Activated CD8-positive, alpha-beta T cell treated with anti-CD3 and anti-CD28 coated beads, Interleukin-2, amount 10 ng/mL, durations not matched to agents 7 days and 5 days (primary cell): Measurements from ENCODE around the gene CD84. TPM values are rescaled to one million over a fixed set of nuclear protein-coding genes. Genes with fewer than 3 reads are reported as not detected.
"Not testable (repeated sequence)": the region's sequence is repeated elsewhere in the genome, so short reads cannot be mapped to it uniquely, and the experiment has no call there.

Experiments
- ATAC-seq: fragments of 150-1000 bp; cut with Tn5 transposase; one replicate; pipeline ENCODE4 v1.10.0; 2021; ENCODE audit warnings: moderate library complexity
- CTCF ChIA-PET: fragments of 350-600 bp; sonication (Branson Sonifier 250); formaldehyde crosslinking; loops from one replicate; lab custom pipeline; 2021; ENCODE audit warnings: antibody characterized with exemption; lab: Charles Lee
- POLR2A ChIA-PET: fragments of 350-600 bp; sonication (Branson Sonifier 250); formaldehyde crosslinking; loops from one replicate; lab custom pipeline; 2021; ENCODE audit warnings: antibody characterized with exemption; lab: Charles Lee
- DNase-seq: peaks from one replicate; pipeline ENCODE4 v3.0.0-alpha.2; 2020
- H3K27ac Mint-ChIP-seq: one replicate; pipeline ENCODE4 v1.8.0; 2021; ENCODE audit warnings: mild to moderate bottlenecking, mixed read lengths
- H3K27me3 Mint-ChIP-seq: one replicate; pipeline ENCODE4 v1.8.0; 2021; ENCODE audit warnings: low read depth, mixed read lengths
- H3K36me3 Mint-ChIP-seq: one replicate; pipeline ENCODE4 v1.8.0; 2021; ENCODE audit warnings: low read depth, mixed read lengths
- H3K4me1 Mint-ChIP-seq: one replicate; pipeline ENCODE4 v1.8.0; 2021; ENCODE audit warnings: low read depth, mixed read lengths
- H3K4me3 Mint-ChIP-seq: one replicate; pipeline ENCODE4 v1.8.0; 2021; ENCODE audit warnings: mild to moderate bottlenecking, mixed read lengths
- H3K9me3 Mint-ChIP-seq: one replicate; pipeline ENCODE4 v1.8.0; 2022; ENCODE audit warnings: mixed read lengths; ENCODE audit not compliant: insufficient read depth
- total RNA-seq, 2 experiments: library from RNA; stranded (reverse); gene quantifications; one replicate each; pipeline ENCODE4 v1.2.3, GENCODE V29; 2021

The CD84 gene, protein sequence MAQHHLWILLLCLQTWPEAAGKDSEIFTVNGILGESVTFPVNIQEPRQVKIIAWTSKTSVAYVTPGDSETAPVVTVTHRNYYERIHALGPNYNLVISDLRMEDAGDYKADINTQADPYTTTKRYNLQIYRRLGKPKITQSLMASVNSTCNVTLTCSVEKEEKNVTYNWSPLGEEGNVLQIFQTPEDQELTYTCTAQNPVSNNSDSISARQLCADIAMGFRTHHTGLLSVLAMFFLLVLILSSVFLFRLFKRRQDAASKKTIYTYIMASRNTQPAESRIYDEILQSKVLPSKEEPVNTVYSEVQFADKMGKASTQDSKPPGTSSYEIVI
- total RNA-seq: 10 to 100 TPM; 14.0 to 15.4 TPM

DNA sequence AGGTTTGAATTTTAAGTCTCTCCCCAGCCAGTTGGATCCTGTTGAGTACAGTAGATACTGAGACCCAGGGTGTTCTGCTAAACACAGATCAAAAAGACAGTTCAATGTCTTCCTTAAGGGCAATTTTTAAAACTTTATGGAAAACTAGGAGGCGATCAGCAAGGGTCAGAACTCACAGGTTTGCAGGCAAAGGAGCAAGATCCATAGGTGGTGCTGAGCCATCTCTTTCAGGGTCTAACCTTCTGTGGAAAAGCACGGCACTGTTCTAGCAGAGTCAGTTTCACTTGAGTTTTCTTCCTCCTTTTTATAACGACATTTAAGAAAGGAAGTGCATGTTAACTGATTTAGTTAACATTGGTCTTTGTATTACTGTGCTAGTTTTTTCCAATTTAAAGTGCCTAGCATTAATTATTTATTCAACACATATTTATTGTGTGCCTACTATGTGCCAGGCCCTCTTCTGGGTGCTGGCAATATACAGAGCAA lies at the start of gene CD84:
Gene CD84 (minus strand): TSS at position 281 of the 486 bp plus-strand sequence. CDS start 59 bp downstream, at position 222.
- Mint-ChIP-seq H3K4me1 (peaks cover 64% of the 10 kb centered on the region), H3K36me3 (peaks cover 24% of the 10 kb centered on the region), H3K27me3 (no peaks in the 10 kb centered on the region), H3K9me3 (peaks cover 11% of the 10 kb centered on the region), H3K4me3 (peak within 1 kb of the TSS; percentile 86), H3K27ac (peak within 1 kb of the TSS; percentile 93)
- ATAC-seq (peak; percentile 50), DNase-seq (no peak)
- ChIA-PET CTCF (interaction anchor here (0.9 to 6.9 kb wide), 12 partner anchors 12 to 203 kb away, joined by 3 to 65 read pairs (median 8); partner anchors contain the start of gene SLAMF6), POLR2A (interaction anchor here (0.6 to 2.6 kb wide), 4 partner anchors 11 to 228 kb away, joined by 3 to 16 read pairs (median 6); no protein-coding TSS in a partner anchor)

DNA sequence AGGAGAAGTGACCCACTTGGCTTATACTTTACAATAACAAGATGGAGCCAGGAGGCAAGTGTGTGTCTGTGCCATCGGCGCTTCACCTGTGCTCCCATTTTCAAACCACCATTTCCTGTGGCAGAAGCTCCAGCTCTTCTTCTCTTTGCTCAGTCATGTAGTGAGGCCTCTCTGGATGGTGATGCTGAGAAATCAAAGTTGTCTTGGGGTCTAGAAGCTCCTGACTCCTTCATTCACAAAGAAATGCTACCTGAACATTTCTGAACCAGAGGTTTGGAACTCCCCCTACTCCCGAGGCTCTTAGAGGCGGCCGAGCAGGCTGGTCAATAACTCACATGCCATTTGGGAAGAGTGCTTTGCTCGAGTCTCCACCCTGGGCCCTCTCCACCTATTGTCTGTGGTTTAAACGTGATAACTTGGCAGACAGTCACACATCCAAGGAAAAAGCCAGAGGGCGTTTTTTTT lies 49.5 kb upstream of the CD84 start:
- ATAC-seq: peak; percentile 26
- peaks cover 4% of the 10 kb centered on the region for H3K9me3 Mint-ChIP-seq
- POLR2A ChIA-PET: interaction anchor here (0.6 to 4.7 kb wide), 14 partner anchors 9 to 440 kb away, joined by 3 to 51 read pairs (median 4); partner anchors contain the start of gene SLAMF1

DNA sequence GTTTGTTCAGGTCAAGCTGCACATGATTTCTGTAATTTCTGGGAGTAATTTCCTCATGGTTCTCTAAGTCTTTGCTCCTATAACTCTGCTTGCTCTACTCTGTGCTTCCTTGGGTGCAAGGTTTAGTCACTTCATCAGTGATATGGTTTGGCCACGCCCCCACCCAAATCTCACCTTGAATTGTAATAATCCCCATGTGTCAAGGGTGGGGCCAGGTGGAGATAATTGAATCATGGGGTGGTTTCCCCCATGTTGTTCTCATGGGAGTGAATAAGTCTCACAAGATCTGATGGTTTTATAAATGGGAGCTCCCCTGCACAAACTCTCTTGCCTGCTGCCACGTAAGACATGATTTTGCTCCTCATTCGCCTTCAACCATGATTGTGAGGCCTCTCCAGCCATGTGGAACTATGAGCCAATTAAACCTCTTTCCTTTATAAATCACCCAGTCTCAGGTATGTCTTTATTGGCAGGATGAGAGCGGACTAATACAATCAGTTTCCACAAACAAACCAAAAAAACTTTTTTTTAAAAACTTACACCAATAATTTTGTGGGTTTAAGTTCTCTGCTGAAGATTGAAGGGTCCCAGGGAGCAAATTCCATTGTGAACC lies 48.5 kb upstream of the CD84 start:
- peaks cover 89% of the 10 kb centered on the region for H3K36me3 Mint-ChIP-seq

More for the DNA sequence above, 49.5 kb upstream of the CD84 start:
- peak overlapping the region; percentile 92 for H3K27ac Mint-ChIP-seq
- peak overlapping the region; percentile 70 for H3K4me3 Mint-ChIP-seq
- H3K27me3 Mint-ChIP-seq: no peaks in the 10 kb centered on the region
- peak; percentile 58 for DNase-seq
- peaks cover 97% of the 10 kb centered on the region for H3K4me1 Mint-ChIP-seq
- CTCF ChIA-PET: interaction anchor here (0.5 to 7.5 kb wide), 16 partner anchors 8 to 200 kb away, joined by 3 to 76 read pairs (median 5); partner anchors contain the start of gene SLAMF1
- peaks cover 89% of the 10 kb centered on the region for H3K36me3 Mint-ChIP-seq

DNA sequence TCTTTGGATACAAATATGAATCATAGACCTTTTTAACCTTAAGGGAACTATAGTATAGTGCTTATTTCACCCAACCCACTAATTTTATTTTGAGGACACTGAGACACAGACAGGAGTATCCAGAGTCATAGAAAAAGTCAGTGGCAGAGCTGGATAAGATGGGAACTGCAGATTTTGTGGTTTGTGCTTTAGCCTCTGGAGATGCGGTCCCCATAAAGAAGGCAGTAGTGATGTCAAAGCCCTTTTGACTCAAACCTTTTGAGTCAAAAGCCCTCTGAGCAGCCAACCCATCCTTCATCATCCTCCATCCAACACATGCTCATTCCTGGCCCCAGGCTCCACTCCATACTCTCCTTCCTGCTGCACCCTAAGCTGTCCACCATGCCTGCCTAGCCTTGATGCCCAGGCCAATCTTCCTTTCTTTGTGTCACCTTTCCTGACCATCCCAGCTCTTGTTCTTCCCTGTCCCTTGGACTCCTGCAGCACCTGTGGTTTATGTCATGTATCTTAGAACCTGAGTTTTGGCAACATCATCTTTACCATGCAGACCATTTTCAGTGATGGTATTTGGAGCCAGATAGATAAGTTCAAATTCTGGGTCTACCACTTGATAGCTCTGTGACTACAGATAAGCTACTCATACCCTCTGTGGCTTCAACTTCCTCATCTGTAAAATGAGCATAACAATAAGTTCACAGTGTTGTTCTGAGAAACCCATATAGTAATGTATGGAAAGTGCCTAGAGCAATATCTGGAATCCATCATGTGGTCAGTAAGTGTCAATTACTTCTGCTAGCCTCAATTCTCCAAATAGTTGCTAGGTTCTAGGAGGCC lies 47.4 kb upstream of the CD84 start:
- ChIA-PET CTCF (interaction anchor here (0.6 to 7.5 kb wide), 10 partner anchors 8 to 325 kb away, joined by 3 to 76 read pairs (median 4); partner anchors contain the start of gene SLAMF1), POLR2A (interaction anchor here (0.6 to 4.7 kb wide), 11 partner anchors 8 to 88 kb away, joined by 3 to 51 read pairs (median 4); partner anchors contain the start of gene SLAMF1)
- peaks cover 98% of the 10 kb centered on the region for H3K4me1 Mint-ChIP-seq
- peaks cover 91% of the 10 kb centered on the region for H3K36me3 Mint-ChIP-seq
- peak overlapping the region; percentile 90 for H3K27ac Mint-ChIP-seq
- H3K4me3 Mint-ChIP-seq: peak overlapping the region; percentile 50
- ATAC-seq (peak; percentile 27), DNase-seq (no peak)
- peaks cover 4% of the 10 kb centered on the region for H3K9me3 Mint-ChIP-seq
- no peaks in the 10 kb centered on the region for H3K27me3 Mint-ChIP-seq

More for the DNA sequence above, 48.5 kb upstream of the CD84 start:
- ChIA-PET POLR2A (interaction anchor here (0.8 to 4.7 kb wide), 12 partner anchors 9 to 129 kb away, joined by 3 to 51 read pairs (median 6); partner anchors contain the start of gene SLAMF1), CTCF (interaction anchor here (0.8 to 7.5 kb wide), 12 partner anchors 9 to 83 kb away, joined by 3 to 76 read pairs (median 5); partner anchors contain the start of gene SLAMF1)
- H3K9me3 Mint-ChIP-seq, DNase-seq, H3K27me3 Mint-ChIP-seq, ATAC-seq: not testable (repeated sequence)
- peak overlapping the region; percentile 52 for H3K4me3 Mint-ChIP-seq
- H3K27ac Mint-ChIP-seq: peak overlapping the region; percentile 90
- H3K4me1 Mint-ChIP-seq: peaks cover 97% of the 10 kb centered on the region

DNA sequence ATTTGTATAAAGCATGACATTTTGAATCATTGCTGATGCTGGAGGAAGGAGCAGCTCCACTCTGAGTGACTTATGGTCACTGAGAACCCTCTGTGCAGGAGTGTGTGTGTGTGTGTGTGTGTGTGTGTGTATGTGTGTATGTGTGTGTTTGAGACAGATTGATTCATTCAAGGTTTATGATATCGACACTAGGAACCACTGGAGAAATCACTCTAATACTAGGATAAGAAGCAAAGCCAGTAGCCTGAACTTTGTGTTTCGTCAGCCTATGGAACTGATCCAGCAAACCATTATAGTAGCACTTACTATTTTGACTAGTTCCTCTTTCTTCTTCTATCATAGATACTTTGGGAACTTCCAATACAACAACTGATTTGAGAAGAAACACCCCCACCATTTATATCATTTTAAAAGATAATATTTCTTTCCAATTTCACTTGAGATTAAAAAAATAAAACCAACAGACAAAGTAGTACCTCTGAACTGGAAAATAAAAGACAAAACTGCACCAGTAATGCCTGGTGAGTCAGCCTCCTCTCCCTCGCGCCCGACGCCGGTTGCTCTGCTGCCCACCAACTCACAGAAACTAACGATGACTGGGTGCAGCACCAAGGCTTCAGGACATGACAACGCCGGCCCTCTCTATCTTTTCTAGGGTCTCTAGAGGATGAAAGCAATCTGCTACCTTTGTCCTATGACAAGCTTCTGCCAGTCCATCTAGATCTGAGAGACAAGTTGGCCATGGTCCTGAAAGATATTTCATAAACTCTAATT lies 46.6 kb upstream of the CD84 start:
- H3K9me3 Mint-ChIP-seq: peaks cover 4% of the 10 kb centered on the region
- peaks cover 98% of the 10 kb centered on the region for H3K4me1 Mint-ChIP-seq
- ChIA-PET POLR2A (interaction anchor here (0.6 to 4.7 kb wide), 9 partner anchors 7 to 87 kb away, joined by 3 to 51 read pairs (median 5); partner anchors contain the start of gene SLAMF1), CTCF (interaction anchor here (1.0 to 7.5 kb wide), 8 partner anchors 7 to 326 kb away, joined by 3 to 76 read pairs (median 4); partner anchors contain the start of gene CD48)
- no peak for ATAC-seq
- peak overlapping the region; percentile 50 for H3K4me3 Mint-ChIP-seq
- no peaks in the 10 kb centered on the region for H3K27me3 Mint-ChIP-seq
- peak overlapping the region; percentile 90 for H3K27ac Mint-ChIP-seq
- H3K36me3 Mint-ChIP-seq: peaks cover 89% of the 10 kb centered on the region
- DNase-seq: no peak

- peaks cover 4% of the 10 kb centered on the region for H3K9me3 Mint-ChIP-seq
- no peak for DNase-seq
- CTCF ChIA-PET: interaction anchor here (0.6 to 1.6 kb wide), 7 partner anchors 15 to 119 kb away, joined by 3 to 9 read pairs (median 4); partner anchors contain the start of gene CD48
- no peak overlapping the region for H3K4me3 Mint-ChIP-seq
- H3K36me3 Mint-ChIP-seq: peaks cover 85% of the 10 kb centered on the region
- H3K27ac Mint-ChIP-seq: peak overlapping the region; percentile 90
- no peaks in the 10 kb centered on the region for H3K27me3 Mint-ChIP-seq
- POLR2A ChIA-PET: interaction anchor here (2.2 kb wide), 1 partner anchor 21 kb away, joined by 13 read pairs; the partner anchor contains the start of gene SLAMF1
- no peak for ATAC-seq
- peaks cover 94% of the 10 kb centered on the region for H3K4me1 Mint-ChIP-seq
Observed at GRCh38 chr1:160625321-160625720, 46.0 kb upstream of the CD84 start.

DNA sequence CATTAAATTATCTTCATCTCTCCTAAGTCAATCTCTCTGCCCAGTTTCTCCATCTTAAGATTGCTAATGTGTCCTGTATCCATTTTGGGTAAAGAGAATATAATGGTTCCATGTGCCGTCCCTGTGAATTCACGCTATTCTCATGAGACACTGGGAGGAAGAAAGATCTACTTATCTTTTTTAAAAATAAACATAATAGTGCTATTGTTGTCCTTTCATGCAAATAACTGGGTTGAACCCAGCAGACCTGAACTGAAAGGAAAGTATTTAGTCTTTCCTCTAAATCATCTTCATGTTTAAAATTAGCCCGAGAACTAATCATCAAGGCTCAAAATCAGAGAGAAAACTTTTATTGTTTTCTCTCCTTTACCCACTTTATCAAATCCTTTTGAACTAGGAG lies 45.2 kb upstream of the CD84 start:
- CTCF ChIA-PET: interaction anchor here (1.2 to 1.6 kb wide), 4 partner anchors 16 to 82 kb away, joined by 3 to 9 read pairs (median 4); no protein-coding TSS in a partner anchor
- H3K4me3 Mint-ChIP-seq: peak overlapping the region; percentile 47

DNA sequence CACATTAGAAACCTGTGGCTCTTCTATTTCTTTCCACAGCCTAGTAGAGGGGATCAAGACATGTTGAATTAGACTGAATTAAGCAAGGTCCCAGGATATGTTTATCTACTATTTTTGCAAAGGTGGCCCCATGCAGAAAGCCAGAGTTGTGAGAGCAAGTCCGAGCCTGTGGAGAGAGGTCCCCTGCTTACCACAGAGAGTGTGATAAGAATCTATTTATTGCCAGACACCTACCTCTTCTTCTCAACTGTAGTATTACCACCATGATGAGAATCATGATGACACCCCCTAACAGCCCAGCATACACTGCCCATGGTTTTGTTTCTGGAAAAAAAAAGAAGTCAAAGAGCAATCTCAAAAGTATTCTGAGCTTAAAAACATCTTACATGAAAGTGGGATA lies 44.6 kb upstream of the CD84 start:
- peaks cover 94% of the 10 kb centered on the region for H3K4me1 Mint-ChIP-seq
- peak; percentile 24 for ATAC-seq
- ChIA-PET POLR2A (interaction anchor here (0.6 to 2.2 kb wide), 3 partner anchors 22 to 224 kb away, joined by 3 to 13 read pairs (median 4); partner anchors contain the start of gene SLAMF1), CTCF (interaction anchor here (0.8 to 2.6 kb wide), 9 partner anchors 8 to 81 kb away, joined by 3 to 18 read pairs (median 6); no protein-coding TSS in a partner anchor)
- DNase-seq: no peak
- H3K9me3 Mint-ChIP-seq: peaks cover 9% of the 10 kb centered on the region
- peak overlapping the region; percentile 56 for H3K4me3 Mint-ChIP-seq
- H3K27me3 Mint-ChIP-seq: no peaks in the 10 kb centered on the region
- peaks cover 90% of the 10 kb centered on the region for H3K36me3 Mint-ChIP-seq
- H3K27ac Mint-ChIP-seq: peak overlapping the region; percentile 98

More for the DNA sequence above, 45.2 kb upstream of the CD84 start:
- Mint-ChIP-seq H3K4me1 (peaks cover 92% of the 10 kb centered on the region), H3K36me3 (peaks cover 87% of the 10 kb centered on the region), H3K27me3 (no peaks in the 10 kb centered on the region), H3K27ac (peak overlapping the region; percentile 98), H3K9me3 (peaks cover 6% of the 10 kb centered on the region)
- DNase-seq (no peak), ATAC-seq (no peak)
- POLR2A ChIA-PET: interaction anchor here (0.6 to 2.2 kb wide), 2 partner anchors 22 to 223 kb away, joined by 3 to 13 read pairs; partner anchors contain the start of gene SLAMF1

DNA sequence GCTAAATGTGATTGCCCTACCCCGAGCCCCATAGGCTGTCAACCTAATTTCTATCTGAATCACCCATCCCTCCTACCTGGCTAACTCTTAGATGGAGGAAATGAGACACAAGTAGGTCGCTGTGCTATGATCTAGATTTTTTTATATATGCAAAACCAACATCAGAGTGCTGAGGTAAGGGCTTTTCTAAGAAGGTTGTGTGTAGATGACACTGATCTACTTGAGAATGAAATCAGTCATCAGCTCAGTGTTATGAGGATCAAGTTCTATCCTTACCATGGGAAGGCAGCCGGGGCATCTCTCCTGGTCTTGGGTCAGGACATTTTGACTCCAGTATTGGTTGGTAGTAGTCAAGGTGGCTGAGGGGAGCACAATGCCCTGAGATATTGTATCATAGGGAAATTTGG lies 43.9 kb upstream of the CD84 start:
- CTCF ChIA-PET: interaction anchor here (0.6 to 2.6 kb wide), 17 partner anchors 8 to 170 kb away, joined by 3 to 18 read pairs (median 5); no protein-coding TSS in a partner anchor
- ATAC-seq (peak; percentile 57), DNase-seq (no peak)
- Mint-ChIP-seq H3K27ac (peak overlapping the region; percentile 98), H3K4me1 (peaks cover 92% of the 10 kb centered on the region), H3K9me3 (peaks cover 9% of the 10 kb centered on the region), H3K4me3 (peak overlapping the region; percentile 56), H3K27me3 (no peaks in the 10 kb centered on the region), H3K36me3 (peaks cover 89% of the 10 kb centered on the region)
- POLR2A ChIA-PET: interaction anchor here (0.6 to 2.0 kb wide), 8 partner anchors 9 to 84 kb away, joined by 3 to 16 read pairs (median 5); partner anchors contain the start of gene SLAMF1
